Measurements from ENCODE around the gene DAZAP1.

DAZAP1 gene

GRCh38 chr19:1390890-1391423, 16.4 kb upstream of the DAZAP1 start:
- in situ Hi-C loops (cut with HindIII; ENCODE audit: low pct_ligation_motif_present, low pct_unique_long_range_greater_than_20kb, low sequenced_read_pairs) = no loop called here
- no peak for DNase-seq

- in situ Hi-C loops (cut with HindIII; ENCODE audit: low pct_ligation_motif_present, low pct_unique_long_range_greater_than_20kb, low sequenced_read_pairs) = no loop called here
- DNase-seq = no peak
Observed at GRCh38 chr19:1392407-1392806, 15.0 kb upstream of the DAZAP1 start.

DNA sequence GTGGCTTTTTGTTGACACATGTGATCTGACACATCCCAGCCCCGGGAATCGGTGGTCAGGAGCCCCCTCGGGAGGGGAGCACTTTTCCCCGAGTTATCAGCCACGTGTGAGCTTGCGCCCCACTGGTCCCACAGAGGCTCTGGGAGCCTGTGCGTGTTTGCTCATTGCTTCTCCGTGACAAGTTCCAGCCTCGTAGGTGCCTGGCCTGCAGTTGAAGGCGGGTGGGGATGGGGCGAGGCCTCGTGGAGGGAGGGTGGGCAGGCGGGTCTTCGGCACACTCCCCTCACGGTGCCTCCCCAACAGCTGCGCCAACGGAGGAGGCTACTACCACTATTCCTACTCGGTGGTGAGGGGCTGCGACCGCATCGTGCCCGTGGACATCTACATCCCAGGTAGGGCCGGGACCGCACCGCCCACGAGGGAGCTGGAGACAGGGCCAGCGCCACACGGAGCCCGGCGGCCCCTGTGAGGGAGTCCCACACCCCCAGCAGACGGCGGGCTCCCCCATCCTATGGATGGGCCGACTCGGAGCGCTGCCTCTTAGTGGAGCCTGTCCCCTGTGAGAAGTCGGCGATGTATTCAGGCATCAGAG, 14.4 kb upstream of the DAZAP1 start:
- no peak for DNase-seq
- in situ Hi-C loops (cut with HindIII; ENCODE audit: low pct_ligation_motif_present, low pct_unique_long_range_greater_than_20kb, low sequenced_read_pairs) = no loop called here

- no peak for DNase-seq
- in situ Hi-C loops (cut with HindIII; ENCODE audit: low pct_ligation_motif_present, low pct_unique_long_range_greater_than_20kb, low sequenced_read_pairs) = no loop called here
Observed at GRCh38 chr19:1393841-1394240, 13.5 kb upstream of the DAZAP1 start.

DNA sequence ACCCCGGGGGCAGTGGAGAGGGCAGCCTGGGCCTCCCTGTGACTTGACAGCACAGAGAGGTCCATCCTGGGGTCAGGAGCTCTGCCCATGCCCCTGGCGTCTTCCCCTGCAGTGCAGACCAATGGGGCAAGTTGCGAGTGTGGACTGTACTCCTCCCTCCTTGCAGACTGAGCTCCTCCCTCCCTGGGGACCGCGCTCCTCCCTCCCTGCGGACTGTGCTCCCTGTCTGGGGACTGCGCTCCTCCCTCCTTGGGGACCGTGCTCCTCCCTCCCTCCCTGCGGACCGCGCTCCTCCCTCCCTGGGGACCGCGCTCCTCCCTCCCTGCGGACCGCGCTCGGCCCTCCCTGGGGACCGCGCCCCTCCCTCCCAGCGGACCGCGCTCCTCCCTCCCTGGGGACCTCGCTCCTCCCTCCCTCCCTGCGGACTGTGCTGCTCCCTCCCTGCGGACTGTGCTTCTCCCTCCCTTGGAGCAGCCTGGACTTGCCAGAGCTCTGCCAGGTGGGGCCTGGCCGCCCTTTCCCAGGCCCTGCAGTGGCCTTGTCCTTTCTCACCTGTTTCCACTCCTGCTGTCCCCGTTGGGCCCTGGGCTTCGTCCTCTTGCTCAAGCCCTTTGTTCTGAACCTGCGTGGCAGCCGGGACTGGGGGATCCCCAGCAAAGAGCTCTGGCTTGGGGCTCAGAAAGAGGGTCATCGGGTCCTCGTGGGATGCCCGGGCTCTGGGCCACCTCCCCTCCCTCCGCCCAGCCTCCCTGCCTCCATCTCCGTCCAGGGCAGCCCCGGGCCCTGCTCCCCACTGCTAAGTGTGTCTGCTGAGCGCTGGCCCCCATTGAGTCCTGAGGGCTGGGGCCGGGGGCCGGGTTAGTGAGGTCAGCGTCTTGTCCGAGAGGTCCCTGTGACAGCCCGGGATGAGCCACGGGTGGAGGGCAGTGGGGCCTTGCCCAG, 12.9 kb upstream of the DAZAP1 start:
- no peak for DNase-seq
- in situ Hi-C loops (cut with HindIII; ENCODE audit: low pct_ligation_motif_present, low pct_unique_long_range_greater_than_20kb, low sequenced_read_pairs) = no loop called here

DNA sequence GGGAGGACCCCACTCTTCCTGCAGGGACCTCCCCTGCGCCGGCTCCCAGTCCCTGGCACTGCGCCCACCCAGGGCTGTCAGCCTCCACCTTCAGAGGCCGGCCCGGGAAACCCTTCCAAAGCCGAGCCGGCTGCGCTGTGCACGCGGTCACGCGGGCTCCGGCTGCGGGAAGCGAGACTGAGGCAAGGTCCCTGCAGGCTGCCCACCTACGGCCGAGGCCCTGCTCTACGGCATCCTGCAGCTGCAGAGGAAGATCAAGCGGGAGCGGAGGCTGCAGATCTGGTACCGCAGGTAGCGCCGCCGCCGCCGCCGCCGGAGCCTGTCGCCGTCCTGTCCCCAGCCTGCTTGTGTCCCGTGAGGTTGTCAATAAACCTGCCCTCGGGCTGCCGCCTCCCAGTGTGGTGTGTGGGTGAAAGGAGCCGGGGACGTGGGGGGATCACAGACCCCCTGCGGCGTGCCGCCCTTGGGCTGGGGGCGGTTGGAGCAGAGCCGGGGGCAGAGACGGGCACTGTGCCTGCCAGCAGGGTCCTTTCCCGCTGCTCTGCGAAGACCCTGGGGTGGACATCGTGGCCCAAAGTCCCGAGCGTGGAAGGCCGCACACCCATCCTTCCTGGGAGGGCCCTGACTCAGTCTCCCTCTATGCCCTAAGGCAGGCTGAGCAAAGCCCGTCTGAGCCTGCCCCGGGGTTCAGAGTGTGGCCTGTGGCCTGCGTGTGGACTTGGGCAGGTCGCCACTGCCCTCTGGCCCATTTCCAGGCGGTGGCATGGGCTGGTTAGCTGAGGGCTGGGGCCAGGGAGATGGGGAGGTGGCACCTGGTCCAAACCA, 12.0 kb upstream of the DAZAP1 start:
- no peak for DNase-seq
- in situ Hi-C loops (cut with HindIII; ENCODE audit: low pct_ligation_motif_present, low pct_unique_long_range_greater_than_20kb, low sequenced_read_pairs) = no loop called here

- DNase-seq = no peak
- in situ Hi-C loops (cut with HindIII; ENCODE audit: low pct_ligation_motif_present, low pct_unique_long_range_greater_than_20kb, low sequenced_read_pairs) = no loop called here
Observed at GRCh38 chr19:1396019-1396767, 11.2 kb upstream of the DAZAP1 start.

DNA sequence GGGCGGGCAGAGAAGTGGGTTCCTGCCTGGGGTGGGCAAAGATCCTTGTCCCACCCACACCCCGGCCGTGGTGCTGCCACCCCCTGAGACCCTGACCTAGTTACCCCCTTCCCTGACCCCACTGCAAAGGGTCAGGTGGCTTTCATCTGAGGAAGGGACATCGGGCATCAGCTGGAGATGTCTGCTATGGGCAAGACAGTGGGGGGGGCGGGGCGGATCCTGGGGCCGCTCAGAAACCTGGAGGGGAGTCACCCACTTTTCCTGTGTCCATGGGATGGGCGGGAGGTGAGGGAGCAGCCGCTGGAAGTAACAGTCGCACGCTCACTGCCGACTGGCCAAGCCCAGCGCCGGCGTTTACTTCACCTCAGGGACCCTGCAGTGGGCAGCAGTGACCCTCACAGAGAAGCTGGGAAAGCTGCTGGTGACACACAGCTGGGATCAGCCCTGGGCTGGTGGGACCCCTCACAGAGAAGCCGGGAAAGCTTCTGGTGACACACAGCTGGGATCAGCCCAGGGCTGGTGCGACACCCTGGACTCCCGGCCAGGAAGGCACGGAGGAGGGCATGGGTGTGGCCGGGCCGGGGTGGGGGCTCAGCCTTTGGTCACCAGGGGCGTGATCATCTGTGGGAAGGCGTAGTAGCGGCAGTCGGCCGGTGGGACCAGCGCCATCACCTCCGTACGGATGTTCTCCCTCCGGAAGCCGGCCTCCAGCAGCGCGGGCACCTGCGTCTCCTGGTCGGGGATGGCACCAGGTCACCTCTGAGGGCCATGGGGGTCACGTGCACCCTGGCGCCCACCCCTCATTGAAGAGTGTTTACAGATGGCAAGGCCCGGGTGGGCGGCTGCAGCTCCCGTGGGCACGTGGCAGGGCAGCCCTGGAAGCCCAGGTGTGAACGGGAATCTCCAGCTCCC, 10.4 kb upstream of the DAZAP1 start:
- in situ Hi-C loops (cut with HindIII; ENCODE audit: low pct_ligation_motif_present, low pct_unique_long_range_greater_than_20kb, low sequenced_read_pairs) = no loop called here
- DNase-seq = no peak

GRCh38 chr19:1397838-1398237, 9.5 kb upstream of the DAZAP1 start:
- no peak for DNase-seq
- in situ Hi-C loops (cut with HindIII; ENCODE audit: low pct_ligation_motif_present, low pct_unique_long_range_greater_than_20kb, low sequenced_read_pairs) = no loop called here

DNA sequence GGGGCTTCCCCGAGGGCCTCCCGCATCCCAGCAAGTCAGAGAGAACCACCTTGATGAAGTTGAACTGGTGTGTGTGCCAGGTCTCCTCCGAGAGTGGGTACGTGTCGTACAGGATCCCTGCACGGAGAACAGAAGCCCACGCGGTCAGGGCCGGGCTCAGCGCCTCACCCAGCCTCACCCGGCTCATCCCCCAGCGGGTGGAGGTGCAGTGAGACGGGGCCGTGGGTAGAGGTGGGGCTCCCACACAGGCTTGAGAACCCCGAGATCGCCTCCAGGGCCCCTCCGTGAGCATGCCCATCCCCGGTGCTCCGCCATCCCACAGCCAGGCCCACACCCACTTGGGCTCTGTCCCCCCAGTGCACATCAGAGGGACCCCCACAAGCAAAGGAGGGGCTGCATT, 8.3 kb upstream of the DAZAP1 start:
- in situ Hi-C loops (cut with HindIII; ENCODE audit: low pct_ligation_motif_present, low pct_unique_long_range_greater_than_20kb, low sequenced_read_pairs) = no loop called here

DNA sequence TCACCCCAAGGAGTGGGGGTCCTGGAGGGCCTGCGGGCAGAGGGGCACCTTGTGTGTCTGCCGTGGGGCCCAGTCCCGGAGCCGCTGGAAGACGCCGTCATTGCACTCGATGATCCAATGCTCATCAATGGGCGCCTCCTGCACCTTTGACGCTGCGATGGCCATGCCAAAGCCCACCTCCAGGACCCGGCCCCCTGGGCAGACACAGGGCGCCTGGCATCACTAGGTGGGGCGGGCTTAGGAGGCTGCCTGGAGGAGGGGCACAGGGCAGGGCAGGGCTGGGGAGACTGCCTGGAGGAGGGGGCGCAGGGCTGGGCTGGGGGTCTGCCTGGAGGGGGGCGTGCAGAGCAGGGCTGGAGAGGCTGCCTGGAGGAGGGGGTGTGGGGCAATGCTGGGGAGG, 7.6 kb upstream of the DAZAP1 start:
- DNase-seq = no peak
- in situ Hi-C loops (cut with HindIII; ENCODE audit: low pct_ligation_motif_present, low pct_unique_long_range_greater_than_20kb, low sequenced_read_pairs) = no loop called here

More for the DNA sequence above, 8.3 kb upstream of the DAZAP1 start:
- no peak for DNase-seq

GRCh38 chr19:1400281-1401137, 6.9 kb upstream of the DAZAP1 start:
- no peak for DNase-seq
- in situ Hi-C loops (cut with HindIII; ENCODE audit: low pct_ligation_motif_present, low pct_unique_long_range_greater_than_20kb, low sequenced_read_pairs) = no loop called here

DNA sequence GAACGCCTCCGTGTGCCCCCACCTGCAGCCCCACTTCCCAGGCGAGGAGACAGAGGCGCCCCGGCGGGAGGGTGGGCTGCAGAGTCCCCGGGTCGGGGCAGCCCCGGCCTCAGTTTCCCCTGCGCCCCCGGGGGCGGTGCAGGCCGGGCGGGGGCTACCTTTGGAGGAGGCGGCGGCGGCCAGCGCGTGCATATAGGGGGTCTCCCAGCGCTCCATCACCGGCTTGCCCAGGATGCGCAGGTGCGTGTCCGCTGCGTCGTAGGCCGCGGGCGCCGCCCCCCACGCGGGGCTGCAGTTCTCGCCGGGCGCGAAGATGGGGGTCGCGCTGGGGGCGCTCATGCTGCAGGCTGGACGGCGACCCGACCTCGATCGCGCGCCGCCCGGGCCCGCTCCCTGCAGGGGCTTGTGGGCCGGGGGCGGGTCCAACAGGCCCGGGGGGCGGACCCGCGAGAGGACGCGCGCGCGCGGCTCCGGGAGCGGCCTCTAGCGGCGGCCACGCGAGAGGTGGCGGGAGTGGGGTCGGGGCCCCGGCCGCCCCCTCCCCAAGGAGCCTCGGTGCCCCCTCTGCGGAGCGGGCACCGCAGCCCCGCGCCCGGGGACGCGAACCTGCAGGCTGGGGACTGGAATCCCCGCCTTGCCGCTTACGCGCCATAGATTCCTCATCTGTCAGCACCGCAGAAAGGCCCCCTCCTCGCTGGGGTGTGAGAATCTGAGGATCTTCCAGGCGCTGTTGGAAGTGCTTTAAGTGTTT, 6.1 kb upstream of the DAZAP1 start, which contains the start of gene GAMT:
GAMT (minus strand) TSS at position 405 of the 751 bp plus-strand sequence; CDS start at position 339, 66 bp downstream.
- DNase-seq = peak; percentile 51
- in situ Hi-C loops (cut with HindIII; ENCODE audit: low pct_ligation_motif_present, low pct_unique_long_range_greater_than_20kb, low sequenced_read_pairs) = no loop called here

DNA sequence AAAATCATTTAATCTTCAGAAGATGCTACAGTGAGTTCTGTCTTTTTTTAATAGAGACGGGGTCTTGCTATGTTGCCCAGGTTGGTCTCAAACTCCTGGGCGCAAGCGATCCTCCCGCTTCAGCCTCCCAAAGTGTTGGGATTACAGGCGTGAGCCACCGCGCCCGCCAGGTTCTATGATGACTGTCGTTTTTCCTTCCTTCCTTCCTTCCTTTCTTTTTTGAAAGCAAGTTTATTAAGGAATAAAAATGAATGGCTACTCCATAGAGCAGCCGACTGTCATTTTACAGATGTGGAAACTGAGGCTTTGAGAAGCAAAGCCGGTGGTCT, 5.5 kb upstream of the DAZAP1 start:
- DNase-seq = no peak
- in situ Hi-C loops (cut with HindIII; ENCODE audit: low pct_ligation_motif_present, low pct_unique_long_range_greater_than_20kb, low sequenced_read_pairs) = no loop called here

GRCh38 chr19:1402411-1403070, 4.8 kb upstream of the DAZAP1 start:
- in situ Hi-C loops (cut with HindIII; ENCODE audit: low pct_ligation_motif_present, low pct_unique_long_range_greater_than_20kb, low sequenced_read_pairs) = no loop called here
- no peak for DNase-seq

All from ACHN (cell line).